Hepatocyte (in vitro differentiated cells): Measurements from ENCODE around the gene TSPAN4. TPM values are rescaled to one million over a fixed set of nuclear protein-coding genes. Genes with fewer than 3 reads are reported as not detected.

Source experiments
- DNase-seq: peaks from one replicate; pipeline ENCODE4 v3.0.0-alpha.2; 2016; ENCODE audit warnings: low spot score
- H2AFZ ChIP-seq: fragments of 200-600 bp; sonication (generic); 2 replicates; pipeline ENCODE4 v1.6.0; 2016; ENCODE audit warnings: antibody characterized with exemption, mild to moderate bottlenecking
- H3K27ac ChIP-seq: fragments of 200-600 bp; sonication (generic); 2 replicates; pipeline ENCODE4 v1.5.1; 2016; ENCODE audit warnings: mild to moderate bottlenecking
- H3K27me3 ChIP-seq: fragments of 200-600 bp; sonication (generic); 2 replicates; pipeline ENCODE4 v1.6.1; 2016
- H3K36me3 ChIP-seq: fragments of 200-600 bp; sonication (generic); replicated peaks from 2 replicates; pipeline ENCODE4 v1.5.1; 2016; ENCODE audit warnings: low read depth; ENCODE audit not compliant: insufficient read depth
- H3K4me1 ChIP-seq: fragments of 200-600 bp; sonication (generic); 2 replicates; pipeline ENCODE4 v1.5.1; 2016; ENCODE audit warnings: mild to moderate bottlenecking, moderate library complexity; ENCODE audit not compliant: insufficient read depth
- H3K4me2 ChIP-seq: fragments of 200-600 bp; sonication (generic); 2 replicates; pipeline ENCODE4 v1.6.0; 2016
- H3K4me3 ChIP-seq: fragments of 200-600 bp; sonication (generic); 2 replicates; pipeline ENCODE4 v1.5.1; 2016; ENCODE audit warnings: mild to moderate bottlenecking
- H3K79me2 ChIP-seq: fragments of 200-600 bp; sonication (generic); 2 replicates; pipeline ENCODE4 v1.6.0; 2017; ENCODE audit warnings: mild to moderate bottlenecking
- H3K9me2 ChIP-seq: fragments of 200-600 bp; sonication (generic); replicated peaks from 2 replicates; pipeline ENCODE4 v1.6.0; 2017; ENCODE audit warnings: mild to moderate bottlenecking; ENCODE audit not compliant: insufficient read depth
- H3K9me3 ChIP-seq: fragments of 200-600 bp; sonication (generic); 2 replicates; pipeline ENCODE4 v1.5.1; 2016; ENCODE audit warnings: low read depth, mild to moderate bottlenecking
- H4K20me1 ChIP-seq: fragments of 200-600 bp; sonication (generic); 2 replicates; pipeline ENCODE4 v1.6.0; 2016; ENCODE audit warnings: mild to moderate bottlenecking; ENCODE audit not compliant: insufficient read depth, poor library complexity, severe bottlenecking
- EZH2 ChIP-seq: fragments of 200-600 bp; sonication (generic); IDR thresholded peaks from 2 replicates; pipeline ENCODE4 v1.6.1; 2016; ENCODE audit warnings: antibody characterized with exemption, mild to moderate bottlenecking, borderline replicate concordance
- EZH2phosphoT487 ChIP-seq: fragments of 200-600 bp; sonication (generic); IDR thresholded peaks from one replicate; pipeline ENCODE4 v1.6.1; 2018; ENCODE audit warnings: antibody characterized with exemption, mild to moderate bottlenecking, low read depth, moderate library complexity; ENCODE audit not compliant: unreplicated experiment, severe bottlenecking
- WGBS: methylation state at CpG from one replicate; pipeline ENCODE4 v1.1.6; 2016; ENCODE audit warnings: low lambda C conversion rate; ENCODE audit errors: missing lambda C conversion rate; 5-methylcytosine and 5-hydroxymethylcytosine counted together
- polyA plus RNA-seq: library from polyadenylated mRNA; unstranded; fragments of >200 nt; fragmentation: Nextera tagmentation; extraction: Ambion mirVana; gene quantifications from 2 replicates; pipeline ENCODE4 v1.2.1, GENCODE V29; 2016
- total RNA-seq: library from RNA; depleted of rRNA; stranded (reverse); fragments of >200 nt; gene quantifications from 2 replicates; pipeline ENCODE4 v1.2.3, GENCODE V29; 2014
- TF ChIP-seq, protein P1 (sequence below): fragments of 200-600 bp; sonication (generic); IDR thresholded peaks from 2 replicates; pipeline ENCODE4 v1.5.1; 2016; ENCODE audit warnings: antibody characterized with exemption, mild to moderate bottlenecking; ENCODE audit not compliant: poor library complexity

Gene TSPAN4
- total and polyA plus RNA-seq, 2 experiments from 2014 or later: 82.8 to 148 TPM

DNA sequence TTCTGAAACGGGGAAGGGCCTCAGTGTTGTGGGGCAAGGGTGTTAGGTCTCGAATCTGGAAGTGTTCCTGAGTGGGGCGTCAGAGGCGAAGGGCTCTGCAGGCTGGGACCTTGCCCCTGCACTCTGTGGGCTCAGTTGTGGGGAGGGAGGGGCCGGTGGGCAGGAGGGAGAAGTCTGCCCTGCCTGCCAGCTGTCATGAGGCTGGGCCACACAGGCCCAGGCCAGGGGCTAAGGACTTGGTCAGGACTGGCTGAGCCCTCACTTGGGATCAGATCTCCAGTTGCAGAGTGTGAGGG, 14.8 kb upstream of the TSPAN4 start, which contains the start of gene CRACR2B:
Gene CRACR2B, plus strand, starts transcription at position 23 of the 296 bp plus-strand sequence. CDS start 689 bp downstream, outside the sequence.
- no peak for DNase-seq
- no peaks in the 10 kb centered on the region for H4K20me1 ChIP-seq
- TF ChIP-seq, protein P1, sequence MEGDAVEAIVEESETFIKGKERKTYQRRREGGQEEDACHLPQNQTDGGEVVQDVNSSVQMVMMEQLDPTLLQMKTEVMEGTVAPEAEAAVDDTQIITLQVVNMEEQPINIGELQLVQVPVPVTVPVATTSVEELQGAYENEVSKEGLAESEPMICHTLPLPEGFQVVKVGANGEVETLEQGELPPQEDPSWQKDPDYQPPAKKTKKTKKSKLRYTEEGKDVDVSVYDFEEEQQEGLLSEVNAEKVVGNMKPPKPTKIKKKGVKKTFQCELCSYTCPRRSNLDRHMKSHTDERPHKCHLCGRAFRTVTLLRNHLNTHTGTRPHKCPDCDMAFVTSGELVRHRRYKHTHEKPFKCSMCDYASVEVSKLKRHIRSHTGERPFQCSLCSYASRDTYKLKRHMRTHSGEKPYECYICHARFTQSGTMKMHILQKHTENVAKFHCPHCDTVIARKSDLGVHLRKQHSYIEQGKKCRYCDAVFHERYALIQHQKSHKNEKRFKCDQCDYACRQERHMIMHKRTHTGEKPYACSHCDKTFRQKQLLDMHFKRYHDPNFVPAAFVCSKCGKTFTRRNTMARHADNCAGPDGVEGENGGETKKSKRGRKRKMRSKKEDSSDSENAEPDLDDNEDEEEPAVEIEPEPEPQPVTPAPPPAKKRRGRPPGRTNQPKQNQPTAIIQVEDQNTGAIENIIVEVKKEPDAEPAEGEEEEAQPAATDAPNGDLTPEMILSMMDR: no peak
- TF ChIP-seq EZH2 (no peak), EZH2phosphoT487 (no peak)
- peak within 1 kb of the TSS; percentile 97 for H3K4me2 ChIP-seq
- H3K4me1 ChIP-seq: peaks cover 45% of the 10 kb centered on the region
- peaks cover 21% of the 10 kb centered on the region for H3K27me3 ChIP-seq
- H3K9me3 ChIP-seq: no peaks in the 10 kb centered on the region
- H3K27ac ChIP-seq: peak within 1 kb of the TSS; percentile 83
- H3K36me3 ChIP-seq: no peaks in the 10 kb centered on the region
- H3K4me3 ChIP-seq: peak within 1 kb of the TSS; percentile 14
- no peaks in the 10 kb centered on the region for H3K9me2 ChIP-seq
- H2AFZ ChIP-seq: peak within 1 kb of the TSS; percentile 49
- no peaks in the 10 kb centered on the region for H3K79me2 ChIP-seq
- 50% methylated on average over 5 of the region's 5 CpGs for WGBS

DNA sequence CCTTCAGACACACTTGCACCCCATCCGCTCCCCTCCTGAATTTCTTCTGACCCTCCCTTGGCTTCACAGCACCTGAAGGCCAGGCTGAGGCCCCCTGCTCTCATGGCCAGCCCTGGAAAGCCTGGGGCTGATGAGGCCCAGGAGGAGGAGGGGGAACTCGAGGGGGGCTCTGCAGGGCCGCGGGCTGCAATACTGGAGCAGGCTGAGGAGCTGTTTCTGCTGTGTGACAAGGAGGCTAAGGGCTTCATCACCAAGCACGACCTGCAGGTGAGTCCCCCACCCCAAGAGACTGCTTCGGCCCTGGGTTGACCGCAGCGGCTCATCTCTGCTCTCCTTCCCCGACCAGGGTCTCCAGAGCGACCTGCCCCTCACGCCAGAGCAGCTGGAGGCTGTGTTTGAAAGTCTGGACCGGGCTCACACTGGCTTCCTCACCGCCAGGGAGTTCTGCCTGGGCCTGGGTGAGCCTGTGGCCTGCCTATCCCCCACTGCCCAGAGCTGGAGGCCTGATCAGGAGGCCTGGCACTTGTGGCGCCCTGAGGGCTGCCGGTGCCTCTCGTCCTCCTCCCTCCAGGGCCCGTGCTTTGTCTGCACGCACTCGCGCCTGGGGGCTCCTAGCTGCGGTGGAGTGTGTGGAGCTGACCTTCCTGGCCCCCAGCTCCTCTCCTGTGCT, 14.0 kb upstream of the TSPAN4 start:
- Histone ChIP-seq H3K27ac (no peak overlapping the region), H3K79me2 (peaks cover 5% of the 10 kb centered on the region), H2AFZ (no peak overlapping the region), H3K4me3 (no peak overlapping the region), H3K27me3 (peaks cover 21% of the 10 kb centered on the region), H3K9me3 (no peaks in the 10 kb centered on the region), H3K4me2 (peak overlapping the region; percentile 97), H3K4me1 (peaks cover 46% of the 10 kb centered on the region), H3K36me3 (no peaks in the 10 kb centered on the region), H4K20me1 (peaks cover 3% of the 10 kb centered on the region), H3K9me2 (no peaks in the 10 kb centered on the region)
- DNase-seq: no peak
- 68% methylated on average over 20 of the region's 21 CpGs for WGBS
- TF ChIP-seq EZH2phosphoT487: no peak
- TF ChIP-seq, protein P1: no peak
- no peak for TF ChIP-seq EZH2

GRCh38 chr11:829176-829846, 13.3 kb upstream of the TSPAN4 start:
- Histone ChIP-seq H3K4me3 (no peak overlapping the region), H3K27me3 (peaks cover 21% of the 10 kb centered on the region), H2AFZ (no peak overlapping the region), H3K4me2 (peak overlapping the region; percentile 97), H3K27ac (no peak overlapping the region), H3K9me3 (no peaks in the 10 kb centered on the region), H3K9me2 (no peaks in the 10 kb centered on the region), H3K36me3 (no peaks in the 10 kb centered on the region), H4K20me1 (peaks cover 10% of the 10 kb centered on the region), H3K4me1 (peaks cover 53% of the 10 kb centered on the region), H3K79me2 (peaks cover 12% of the 10 kb centered on the region)
- no peak for DNase-seq
- TF ChIP-seq EZH2phosphoT487 (no peak), EZH2 (no peak)
- TF ChIP-seq, protein P1: no peak
- WGBS: 26% methylated on average over 38 of the region's 40 CpGs
